DND-41 (cell line): ENCODE results near the gene GAA.

Experiments
- ATAC-seq: fragments of 200-7000 bp; cut with Tn5 transposase; 3 replicates; pipeline ENCODE4 v1.9.1; 2021; ENCODE audit warnings: low read depth; ENCODE audit not compliant: insufficient read depth
- DNase-seq: peaks from one replicate; pipeline ENCODE4 v3.0.0-alpha.2; 2020
- H2AFZ ChIP-seq: 2 replicates; pipeline ENCODE4 v1.6.0; 2012; ENCODE audit warnings: low read depth, low read length
- H3K27ac ChIP-seq: 2 replicates; pipeline ENCODE4 v1.5.1; 2012; ENCODE audit warnings: low read length, inconsistent platforms
- H3K27me3 ChIP-seq: fragments of 200-600 bp; sonication (generic); 2 replicates; pipeline ENCODE4 v1.6.0; 2012; ENCODE audit warnings: low read length, mild to moderate bottlenecking, inconsistent platforms; ENCODE audit not compliant: insufficient read depth, poor library complexity
- H3K36me3 ChIP-seq: 2 replicates; pipeline ENCODE4 v1.5.1; 2012; ENCODE audit warnings: low read length, inconsistent platforms; ENCODE audit not compliant: insufficient read depth
- H3K4me1 ChIP-seq: 2 replicates; pipeline ENCODE4 v1.5.1; 2012; ENCODE audit warnings: mild to moderate bottlenecking, low read length; ENCODE audit not compliant: insufficient read depth
- H3K4me2 ChIP-seq: 2 replicates; pipeline ENCODE4 v1.6.0; 2012; ENCODE audit warnings: mild to moderate bottlenecking, moderate library complexity, low read length, inconsistent platforms; ENCODE audit not compliant: insufficient read depth
- H3K4me3 ChIP-seq, 2 experiments: fragments of 200-600 bp in 1 of 2; shearing (Covaris generic) in 1 of 2; 2 replicates each; pipeline ENCODE4 v1.5.1; 2012 to 2016; ENCODE audit warnings: inconsistent platforms in 2 of 2, low read length in 2 of 2, mild to moderate bottlenecking in 2 of 2, low read depth in 1 of 2, moderate library complexity in 1 of 2
- H3K79me2 ChIP-seq: 2 replicates; pipeline ENCODE4 v1.6.0; 2012; ENCODE audit warnings: low read length, inconsistent platforms; ENCODE audit not compliant: insufficient read depth
- H3K9ac ChIP-seq: 2 replicates; pipeline ENCODE4 v1.6.0; 2012; ENCODE audit warnings: low read depth, mild to moderate bottlenecking, inconsistent platforms, low read length, moderate library complexity
- H3K9me3 ChIP-seq: 2 replicates; pipeline ENCODE4 v1.5.1; 2012; ENCODE audit warnings: low read length, moderate library complexity, mild to moderate bottlenecking, inconsistent platforms; ENCODE audit not compliant: insufficient read depth, severe bottlenecking
- H4K20me1 ChIP-seq: 2 replicates; pipeline ENCODE4 v1.6.0; 2012; ENCODE audit warnings: low read length; ENCODE audit not compliant: insufficient read depth
- EZH2 ChIP-seq: IDR thresholded peaks from 3 replicates; pipeline ENCODE4 v1.6.1; 2012; ENCODE audit warnings: borderline replicate concordance, low read depth, mild to moderate bottlenecking, moderate library complexity, low read length, inconsistent platforms; ENCODE audit not compliant: severe bottlenecking
- TF ChIP-seq, protein P1 (sequence below): IDR thresholded peaks from 2 replicates; pipeline ENCODE4 v1.5.1; 2012; ENCODE audit warnings: borderline replicate concordance, low read length, moderate library complexity, mild to moderate bottlenecking; ENCODE audit not compliant: poor library complexity, severe bottlenecking; ENCODE audit errors: extremely low read depth

The GAA gene

DNA sequence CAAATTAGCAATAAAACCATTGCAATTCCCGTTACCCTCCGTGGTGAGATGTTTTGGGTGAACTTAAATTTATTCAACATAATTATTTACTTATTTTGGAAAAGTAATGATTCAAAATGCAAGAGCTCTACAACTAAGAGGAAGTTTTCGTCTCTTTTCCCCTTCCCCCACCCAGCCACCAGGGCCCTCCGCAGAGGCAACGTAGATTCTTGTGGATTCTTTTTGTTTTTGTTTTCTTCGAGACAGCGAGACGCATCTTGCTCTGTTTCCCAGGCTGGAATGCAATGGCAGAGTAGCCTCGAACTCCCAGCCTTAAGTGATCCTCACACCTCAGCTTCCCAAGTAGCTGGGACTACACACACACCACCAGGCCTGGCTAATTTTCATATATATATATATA is 45.8 kb upstream of the GAA start:
- DNase-seq, result no peak
- H3K9ac ChIP-seq, result no peak overlapping the region
- H3K9me3 ChIP-seq, result no peaks in the 10 kb centered on the region

DNA sequence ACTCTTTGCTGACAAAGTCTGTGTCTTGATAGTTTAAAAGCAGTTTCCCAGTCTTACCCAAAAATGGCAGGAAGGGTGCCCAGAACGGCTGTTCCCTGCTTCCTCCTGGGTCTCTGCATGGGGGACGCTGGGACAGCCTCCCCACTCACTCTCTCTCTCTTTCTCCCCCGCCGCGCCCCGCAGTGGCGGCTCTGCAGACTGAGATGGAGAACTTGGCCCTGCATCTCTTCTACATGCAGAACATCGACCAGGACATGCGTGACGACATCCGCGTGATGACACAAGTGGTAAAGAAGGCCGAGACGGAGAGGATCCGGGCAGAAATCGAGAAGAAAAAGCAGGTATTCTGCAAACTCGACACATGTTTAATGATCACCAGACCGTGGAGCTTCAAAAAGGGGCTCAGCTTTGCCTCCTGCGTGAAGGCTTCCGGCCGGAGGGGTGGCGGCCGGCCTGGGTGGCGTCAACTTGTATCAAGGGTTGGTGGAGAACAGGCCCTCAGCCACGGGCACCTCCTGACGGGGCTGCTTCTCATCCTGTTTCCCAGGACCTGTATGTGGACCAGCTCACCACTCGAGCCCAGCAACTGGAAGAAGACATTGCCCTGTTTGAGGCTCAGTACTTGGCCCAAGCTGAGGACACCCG is 42.9 kb upstream of the GAA start:
- TF ChIP-seq EZH2, result no peak
- TF ChIP-seq, protein P1, sequence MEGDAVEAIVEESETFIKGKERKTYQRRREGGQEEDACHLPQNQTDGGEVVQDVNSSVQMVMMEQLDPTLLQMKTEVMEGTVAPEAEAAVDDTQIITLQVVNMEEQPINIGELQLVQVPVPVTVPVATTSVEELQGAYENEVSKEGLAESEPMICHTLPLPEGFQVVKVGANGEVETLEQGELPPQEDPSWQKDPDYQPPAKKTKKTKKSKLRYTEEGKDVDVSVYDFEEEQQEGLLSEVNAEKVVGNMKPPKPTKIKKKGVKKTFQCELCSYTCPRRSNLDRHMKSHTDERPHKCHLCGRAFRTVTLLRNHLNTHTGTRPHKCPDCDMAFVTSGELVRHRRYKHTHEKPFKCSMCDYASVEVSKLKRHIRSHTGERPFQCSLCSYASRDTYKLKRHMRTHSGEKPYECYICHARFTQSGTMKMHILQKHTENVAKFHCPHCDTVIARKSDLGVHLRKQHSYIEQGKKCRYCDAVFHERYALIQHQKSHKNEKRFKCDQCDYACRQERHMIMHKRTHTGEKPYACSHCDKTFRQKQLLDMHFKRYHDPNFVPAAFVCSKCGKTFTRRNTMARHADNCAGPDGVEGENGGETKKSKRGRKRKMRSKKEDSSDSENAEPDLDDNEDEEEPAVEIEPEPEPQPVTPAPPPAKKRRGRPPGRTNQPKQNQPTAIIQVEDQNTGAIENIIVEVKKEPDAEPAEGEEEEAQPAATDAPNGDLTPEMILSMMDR, result no peak
- Histone ChIP-seq H3K27me3 (no peaks in the 10 kb centered on the region), H3K27ac (no peak overlapping the region)

More for the DNA sequence above, 45.8 kb upstream of the GAA start:
- TF ChIP-seq, protein P1, result no peak
- TF ChIP-seq EZH2, result no peak
- no peak for ATAC-seq
- Histone ChIP-seq H3K4me1 (no peaks in the 10 kb centered on the region), H3K4me2 (no peak overlapping the region), H3K27ac (no peak overlapping the region), H3K79me2 (no peaks in the 10 kb centered on the region), H3K4me3 (no peak overlapping the region), H3K36me3 (no peaks in the 10 kb centered on the region), H2AFZ (no peak overlapping the region), H3K27me3 (no peaks in the 10 kb centered on the region), H4K20me1 (no peaks in the 10 kb centered on the region)

DNA sequence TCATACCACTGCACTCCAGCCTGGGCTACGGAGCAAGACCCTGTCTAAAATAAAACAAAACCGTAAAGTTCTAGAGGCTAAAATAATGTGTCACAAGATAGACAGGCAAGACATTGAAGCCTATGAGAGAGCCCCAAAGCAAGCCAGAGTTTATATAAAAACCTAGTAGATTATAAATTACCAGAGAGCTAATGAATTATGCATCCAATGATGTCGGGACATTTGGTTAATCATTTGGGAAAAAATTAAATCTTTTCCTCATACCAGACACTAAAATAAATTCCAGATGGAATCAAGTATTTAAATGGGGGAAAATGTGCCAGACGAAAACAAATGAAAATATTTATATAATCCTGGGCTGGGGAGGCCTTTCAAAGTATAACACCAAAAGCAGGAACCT is 40.7 kb upstream of the GAA start:
- no peak for DNase-seq

More for the DNA sequence above, 42.9 kb upstream of the GAA start:
- no peaks in the 10 kb centered on the region for H3K79me2 ChIP-seq
- no peaks in the 10 kb centered on the region for H3K36me3 ChIP-seq
- H3K9ac ChIP-seq, result no peak overlapping the region
- H3K9me3 ChIP-seq, result no peaks in the 10 kb centered on the region
- no peak for DNase-seq
- H3K4me2 ChIP-seq, result no peak overlapping the region
- H4K20me1 ChIP-seq, result no peaks in the 10 kb centered on the region
- ATAC-seq, result no peak
- H3K4me3 ChIP-seq, result no peak overlapping the region
- H2AFZ ChIP-seq, result no peak overlapping the region
- no peaks in the 10 kb centered on the region for H3K4me1 ChIP-seq

More for the DNA sequence above, 40.7 kb upstream of the GAA start:
- Histone ChIP-seq H3K9ac (no peak overlapping the region), H3K4me2 (no peak overlapping the region), H3K9me3 (no peaks in the 10 kb centered on the region), H3K4me1 (no peaks in the 10 kb centered on the region), H4K20me1 (no peaks in the 10 kb centered on the region), H3K36me3 (no peaks in the 10 kb centered on the region), H3K27ac (no peak overlapping the region), H3K79me2 (no peaks in the 10 kb centered on the region), H2AFZ (no peak overlapping the region), H3K4me3 (no peak overlapping the region), H3K27me3 (no peaks in the 10 kb centered on the region)
- no peak for ATAC-seq
- TF ChIP-seq, protein P1, result no peak
- TF ChIP-seq EZH2, result no peak
